C4-2B (cell line): ENCODE data around the gene POLN.

Experiments
- H3K27ac ChIP-seq: fragments of 450-650 bp; 2 replicates; pipeline ENCODE4 v1.5.1; 2017
- CTCF ChIP-seq: fragments of 450-650 bp; conservative IDR thresholded peaks from 2 replicates; pipeline ENCODE4 v1.5.1; 2017; ENCODE audit warnings: mild to moderate bottlenecking
- ZFX ChIP-seq: fragments of 450-650 bp; IDR thresholded peaks from 2 replicates; pipeline ENCODE4 v1.6.1; 2017

POLN gene

DNA sequence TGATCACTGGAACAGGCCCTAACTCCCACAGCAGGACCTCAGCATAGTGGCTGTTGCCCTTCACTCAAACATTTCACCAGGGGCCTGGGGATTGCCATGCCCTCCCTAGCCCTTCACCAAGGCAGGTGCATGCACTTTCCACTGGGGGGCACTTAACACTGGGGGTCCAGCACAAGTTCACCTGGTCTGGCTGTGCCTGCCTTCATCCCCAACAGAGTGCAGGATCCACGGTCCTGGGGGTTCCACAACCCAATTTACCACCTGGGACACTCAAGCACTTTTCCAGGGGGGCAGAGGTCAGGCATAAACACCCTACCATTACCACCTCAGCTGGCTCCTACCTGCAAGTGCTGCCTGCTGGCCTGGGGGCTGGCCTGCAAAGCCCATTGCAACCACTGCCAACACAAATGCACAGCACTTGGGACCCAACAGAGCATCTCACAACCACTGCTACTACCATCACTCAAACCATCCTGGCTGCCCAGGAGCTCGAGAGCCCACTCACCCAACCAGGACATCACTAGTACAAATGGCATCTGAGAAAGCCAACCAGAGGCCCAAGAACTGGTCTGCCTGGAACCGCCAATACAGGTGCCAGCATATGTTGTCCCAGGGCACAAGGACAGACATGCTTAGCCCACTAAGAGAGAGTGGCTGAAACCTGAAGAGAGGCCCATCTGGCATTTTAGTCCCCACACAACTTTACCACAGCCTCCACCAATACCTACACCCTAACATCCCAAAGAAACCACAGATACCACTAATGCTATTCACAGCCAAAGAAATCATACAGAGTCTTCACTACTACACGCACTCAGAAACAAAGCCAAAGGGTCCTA lies 139.7 kb downstream of the POLN start:
- no peak overlapping the region for H3K27ac ChIP-seq
- TF ChIP-seq CTCF (no peak), ZFX (no peak)

DNA sequence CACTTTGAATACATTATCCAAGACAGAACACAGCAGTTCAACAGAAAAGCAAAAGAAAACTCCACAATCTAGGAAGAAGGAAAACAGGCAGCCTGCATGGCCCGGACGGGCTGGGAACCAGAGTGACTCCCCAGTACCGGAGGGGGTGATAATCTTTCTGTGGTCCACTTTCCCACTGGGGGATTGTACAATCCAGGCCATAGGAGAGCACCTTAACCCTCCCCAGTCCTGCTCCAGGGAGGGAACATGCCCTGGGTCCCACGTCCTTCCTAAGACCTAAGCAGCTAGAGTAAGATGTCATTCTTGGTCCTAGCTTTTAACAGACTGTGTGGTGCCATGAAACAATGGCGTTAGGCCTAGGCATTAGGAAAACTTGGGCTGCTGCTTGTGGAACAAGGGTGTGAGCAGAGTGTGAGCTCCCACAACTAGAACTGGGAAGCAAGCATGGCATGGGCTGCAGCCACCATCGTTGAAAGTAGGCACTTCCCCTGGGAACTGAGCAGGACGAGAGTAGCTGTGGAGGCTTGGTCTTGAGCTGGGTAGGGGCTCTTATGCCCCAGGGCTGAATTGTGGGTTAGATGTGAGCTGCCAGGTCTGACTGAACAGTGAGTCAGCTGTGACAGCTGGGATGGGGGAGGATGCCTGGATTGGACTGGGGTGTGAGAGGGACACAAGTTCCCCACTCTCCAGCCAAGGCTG lies 140.4 kb downstream of the POLN start:
- TF ChIP-seq CTCF (no peak), ZFX (no peak)
- H3K27ac ChIP-seq = no peak overlapping the region

DNA sequence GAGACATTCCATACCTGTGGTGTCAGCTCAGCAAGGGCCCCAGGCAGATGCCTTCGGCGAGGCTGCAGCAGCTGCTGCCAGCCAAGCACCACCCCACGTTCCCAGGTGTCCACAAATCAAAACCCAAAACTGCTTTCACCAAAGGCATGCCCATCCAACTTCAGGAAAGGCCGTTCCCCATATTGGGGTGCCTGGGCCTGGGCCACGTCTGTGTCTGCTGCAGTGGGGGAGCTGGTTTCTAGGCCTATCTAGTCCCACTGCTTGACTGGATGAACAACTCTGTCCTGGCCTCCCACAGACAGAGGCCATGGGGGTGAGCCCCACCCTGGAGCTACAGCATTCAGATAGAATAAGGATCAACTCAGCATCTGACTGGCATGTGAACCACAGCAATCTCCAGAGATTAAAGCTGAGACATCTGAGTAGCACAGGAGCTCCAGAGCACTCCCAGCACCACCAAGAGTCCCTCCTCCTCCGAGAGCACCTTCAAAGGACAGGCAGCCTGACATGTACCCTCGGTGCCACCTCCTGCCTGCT lies 145.8 kb downstream of the POLN start:
- TF ChIP-seq CTCF (no peak), ZFX (no peak)
- no peak overlapping the region for H3K27ac ChIP-seq

GRCh38 chr4:2095236-2096072 lies 146.5 kb downstream of the POLN start:
- H3K27ac ChIP-seq = no peak overlapping the region
- no peak for TF ChIP-seq ZFX
- TF ChIP-seq CTCF = no peak

GRCh38 chr4:2094545-2094944 lies 147.4 kb downstream of the POLN start:
- no peak overlapping the region for H3K27ac ChIP-seq
- TF ChIP-seq ZFX = no peak
- no peak for TF ChIP-seq CTCF

GRCh38 chr4:2093265-2093664 lies 148.7 kb downstream of the POLN start:
- no peak for TF ChIP-seq CTCF
- no peak for TF ChIP-seq ZFX
- no peak overlapping the region for H3K27ac ChIP-seq
